T-helper 2 cell treated with Interferon-gamma antibody and Interleukin-4, amounts not matched to agents 100 ng/mL and 5 ng/mL, for 36 hours (primary cell): ENCODE measurements around the gene HS6ST3. TPM values are rescaled to one million over a fixed set of nuclear protein-coding genes. Genes with fewer than 3 reads are reported as not detected.

Experiments
- intact Hi-C: fragments of 100-400 bp; cut with micrococcal nuclease; formaldehyde crosslinking; loops from one replicate; pipeline ENCODE4 v1.15.1; 2023
- total RNA-seq: library from RNA; stranded (reverse); gene quantifications from 2 replicates; pipeline ENCODE4 v1.2.3, GENCODE V29; 2022

Gene HS6ST3
- total RNA-seq, 1 donor from 2014 or later = not detected

- intact Hi-C loops = no loop called here
Observed at GRCh38 chr13:96646515-96647211, 556.8 kb downstream of the HS6ST3 start.

- intact Hi-C loops = no loop called here
Observed at GRCh38 chr13:96650301-96650886, 560.5 kb downstream of the HS6ST3 start.

- intact Hi-C loops = no loop called here
Observed at GRCh38 chr13:96651598-96651997, 561.7 kb downstream of the HS6ST3 start.

GRCh38 chr13:96652506-96652905, 562.6 kb downstream of the HS6ST3 start:
- intact Hi-C loops = no loop called here

- intact Hi-C loops = no loop called here
Observed at GRCh38 chr13:96661612-96662011, 571.7 kb downstream of the HS6ST3 start.

GRCh38 chr13:96662036-96662435, 572.1 kb downstream of the HS6ST3 start:
- intact Hi-C loops = no loop called here

- intact Hi-C loops = no loop called here
Observed at GRCh38 chr13:96667294-96668018, 577.5 kb downstream of the HS6ST3 start.

- intact Hi-C loops = no loop called here
Observed at GRCh38 chr13:96671073-96671472, 581.2 kb downstream of the HS6ST3 start.

GRCh38 chr13:96672016-96672415, 582.1 kb downstream of the HS6ST3 start:
- intact Hi-C loops = no loop called here

- intact Hi-C loops = no loop called here
Observed at GRCh38 chr13:96673825-96674224, 583.9 kb downstream of the HS6ST3 start.

- intact Hi-C loops = no loop called here
Observed at GRCh38 chr13:96677029-96677428, 587.1 kb downstream of the HS6ST3 start.

GRCh38 chr13:96678801-96679200, 588.9 kb downstream of the HS6ST3 start:
- intact Hi-C loops = no loop called here

- intact Hi-C loops = no loop called here
Observed at GRCh38 chr13:96680898-96681297, 591.0 kb downstream of the HS6ST3 start.

GRCh38 chr13:96681766-96682165, 591.9 kb downstream of the HS6ST3 start:
- intact Hi-C loops = no loop called here

- intact Hi-C loops = no loop called here
Observed at GRCh38 chr13:96684469-96684868, 594.6 kb downstream of the HS6ST3 start.

- intact Hi-C loops = no loop called here
Observed at GRCh38 chr13:96684907-96685306, 595.0 kb downstream of the HS6ST3 start.

GRCh38 chr13:96686286-96686685, 596.4 kb downstream of the HS6ST3 start:
- intact Hi-C loops = no loop called here

- intact Hi-C loops = no loop called here
Observed at GRCh38 chr13:96687191-96687590, 597.3 kb downstream of the HS6ST3 start.

GRCh38 chr13:96690998-96691397, 601.1 kb downstream of the HS6ST3 start:
- intact Hi-C loops = no loop called here

- intact Hi-C loops = no loop called here
Observed at GRCh38 chr13:96696389-96696900, 606.5 kb downstream of the HS6ST3 start.

GRCh38 chr13:96700657-96701056, 610.8 kb downstream of the HS6ST3 start:
- intact Hi-C loops = no loop called here

GRCh38 chr13:96707146-96707545, 617.2 kb downstream of the HS6ST3 start:
- intact Hi-C loops = no loop called here
